Right ventricle myocardium inferior (tissue), 1 donor: Measurements from ENCODE around the gene GLYR1. TPM values are rescaled to one million over a fixed set of nuclear protein-coding genes. Genes with fewer than 3 reads are reported as not detected.
A peak's percentile ranks its signal among the peaks of the same experiment; 100 is the strongest.

Source experiments
- ATAC-seq: fragments of 200-7000 bp; cut with Tn5 transposase; one replicate; pipeline ENCODE4 v1.9.1; 2020; ENCODE audit warnings: mild to moderate bottlenecking, moderate library complexity
- DNase-seq: peaks from one replicate; pipeline ENCODE4 v3.0.0; 2021; ENCODE audit errors: missing footprints
- intact Hi-C: fragments of 100-400 bp; cut with DNase I; formaldehyde crosslinking; loops from one replicate; pipeline ENCODE4 v1.11.0; 2022
- total RNA-seq: library from RNA; stranded (reverse); fragmentation: NEBNext Ultra II Directional; extraction: Animal tissue kit (Norgen Biotek cat#: 25700); gene quantifications from one replicate; pipeline ENCODE4 v1.2.1, GENCODE V29; 2021
- donor health status: DM: no; HTN: yes; CAD: no; lungs with severe emphysema.

The GLYR1 gene
- total RNA-seq, 1 donor from 2014 or later: 88.8 TPM

- intact Hi-C loops: no loop called here
- ATAC-seq: no peak
- DNase-seq: no peak
Measured at GRCh38 chr16:4783951-4784336, 63.1 kb downstream of the GLYR1 start.

- DNase-seq (no peak), ATAC-seq (no peak)
- intact Hi-C loops: no loop called here
Measured at GRCh38 chr16:4783251-4783950, 63.7 kb downstream of the GLYR1 start.

- DNase-seq: no peak
- ATAC-seq: no peak
- intact Hi-C loops: no loop called here
Measured at GRCh38 chr16:4780235-4780634, 66.9 kb downstream of the GLYR1 start.

DNA sequence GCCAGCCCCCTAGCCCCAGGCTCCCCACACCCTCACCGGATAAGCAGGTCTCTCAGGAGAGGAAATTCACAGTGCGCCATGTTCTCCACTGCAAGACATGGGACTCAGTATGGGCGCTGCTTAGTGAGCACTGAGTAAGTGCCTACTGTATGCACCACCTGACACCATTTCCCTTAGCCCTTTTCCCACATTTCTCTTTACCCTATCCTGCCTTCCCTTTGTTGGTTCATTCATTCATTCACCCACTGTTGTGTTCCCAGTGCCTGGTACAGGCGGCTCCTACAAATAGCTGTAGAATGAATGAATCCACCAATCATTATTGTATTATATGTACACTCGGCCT, 69.1 kb downstream of the GLYR1 start:
- DNase-seq (no peak), ATAC-seq (no peak)
- intact Hi-C loops: no loop called here

DNA sequence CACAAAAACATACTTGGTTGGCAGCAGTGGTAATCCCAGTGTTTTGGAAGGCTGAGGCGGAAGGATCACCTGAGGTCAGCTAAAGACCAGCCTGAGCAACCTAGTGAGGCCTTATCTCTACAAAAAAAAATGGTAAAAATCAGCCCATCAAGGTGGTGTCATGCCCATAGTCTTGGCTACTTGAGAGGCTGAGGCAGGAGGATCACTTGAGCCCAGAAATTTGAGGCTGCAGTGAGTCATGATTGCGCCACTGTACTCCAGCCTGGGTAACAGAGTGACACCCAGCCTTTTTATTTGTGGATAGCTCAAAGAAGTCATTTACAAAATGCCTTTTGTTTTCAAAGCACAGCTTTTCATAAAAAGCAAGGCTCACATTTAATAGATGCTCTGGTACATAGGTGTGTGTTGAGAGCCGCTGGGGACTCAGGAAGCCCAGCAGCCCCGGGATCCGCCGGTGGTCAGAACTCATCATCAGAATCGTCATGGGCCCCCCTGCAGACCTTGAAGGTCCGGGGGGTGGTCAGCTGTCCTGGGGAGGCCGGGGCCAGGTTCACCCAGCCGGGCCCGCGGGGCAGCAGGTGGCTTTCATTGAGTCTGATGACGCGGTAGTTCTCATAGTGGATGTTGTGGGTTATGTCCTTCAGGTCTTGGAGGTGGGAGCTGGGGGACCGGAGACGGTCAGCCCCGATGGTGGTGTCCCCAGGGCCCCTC, 69.6 kb downstream of the GLYR1 start:
- intact Hi-C loops: no loop called here
- ATAC-seq (no peak), DNase-seq (no peak)

GRCh38 chr16:4776141-4776705, 70.9 kb downstream of the GLYR1 start:
- intact Hi-C loops: no loop called here
- ATAC-seq (no peak), DNase-seq (no peak)

GRCh38 chr16:4775005-4775404, 72.1 kb downstream of the GLYR1 start:
- ATAC-seq (no peak), DNase-seq (no peak)
- intact Hi-C loops: no loop called here

DNA sequence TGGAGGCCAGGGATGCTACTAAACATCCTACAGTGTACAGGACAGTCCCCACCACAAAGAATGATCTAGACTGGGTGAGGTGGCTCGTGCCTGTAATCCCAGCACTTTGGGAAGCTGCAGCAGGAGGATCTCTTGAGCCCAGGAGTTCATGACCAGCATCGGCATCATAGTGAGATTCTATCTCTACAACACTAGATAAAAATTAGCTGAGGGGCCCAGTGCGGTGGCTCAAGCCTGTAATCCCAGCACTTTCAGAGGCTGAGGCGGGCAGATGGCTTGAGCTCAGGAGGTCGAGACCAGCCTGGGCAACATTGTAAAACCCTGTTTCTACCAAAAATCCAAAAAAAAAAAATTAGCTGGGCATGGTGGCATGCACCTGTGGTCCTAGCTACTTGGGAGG, 74.7 kb downstream of the GLYR1 start:
- DNase-seq (no peak), ATAC-seq (no peak)
- intact Hi-C loops: no loop called here

DNA sequence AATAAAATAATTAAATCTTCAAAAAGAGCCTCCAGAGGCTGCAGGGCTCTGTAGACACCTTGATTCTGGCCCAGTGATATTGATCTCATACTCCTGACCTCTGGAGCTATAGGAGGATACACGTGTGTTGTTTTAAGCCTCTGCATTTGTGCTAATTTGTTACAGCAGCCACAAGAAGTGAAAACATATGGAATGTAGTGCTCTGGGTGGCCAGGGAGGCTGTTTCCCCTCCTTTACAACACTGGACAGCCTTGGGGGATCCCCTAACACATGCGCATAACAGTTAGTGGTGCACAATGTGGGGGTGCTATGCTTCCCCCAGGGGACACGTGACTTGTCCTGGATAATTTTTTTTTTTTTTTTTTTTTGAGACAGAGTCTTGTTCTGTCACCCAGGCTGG, 75.4 kb downstream of the GLYR1 start:
- ATAC-seq (no peak), DNase-seq (no peak)
- intact Hi-C loops: no loop called here

DNA sequence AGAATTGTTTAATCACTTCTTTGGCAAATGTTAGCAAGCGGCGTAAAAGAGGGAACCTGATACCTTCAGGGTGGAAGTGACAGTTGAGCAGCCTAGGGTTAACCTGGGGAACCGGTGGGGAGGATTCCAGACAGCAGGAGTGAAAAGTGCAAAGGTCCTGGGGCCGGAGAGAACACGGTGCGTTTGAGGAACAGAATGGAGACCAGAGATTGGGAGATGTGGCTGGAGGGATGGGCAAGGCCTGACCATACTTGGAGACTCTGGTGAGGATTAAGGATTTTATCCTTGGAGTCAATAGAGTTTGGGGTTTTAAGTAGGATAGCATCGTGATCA, 77.8 kb downstream of the GLYR1 start:
- no peak for DNase-seq
- ATAC-seq: no peak
- intact Hi-C loops: no loop called here

DNA sequence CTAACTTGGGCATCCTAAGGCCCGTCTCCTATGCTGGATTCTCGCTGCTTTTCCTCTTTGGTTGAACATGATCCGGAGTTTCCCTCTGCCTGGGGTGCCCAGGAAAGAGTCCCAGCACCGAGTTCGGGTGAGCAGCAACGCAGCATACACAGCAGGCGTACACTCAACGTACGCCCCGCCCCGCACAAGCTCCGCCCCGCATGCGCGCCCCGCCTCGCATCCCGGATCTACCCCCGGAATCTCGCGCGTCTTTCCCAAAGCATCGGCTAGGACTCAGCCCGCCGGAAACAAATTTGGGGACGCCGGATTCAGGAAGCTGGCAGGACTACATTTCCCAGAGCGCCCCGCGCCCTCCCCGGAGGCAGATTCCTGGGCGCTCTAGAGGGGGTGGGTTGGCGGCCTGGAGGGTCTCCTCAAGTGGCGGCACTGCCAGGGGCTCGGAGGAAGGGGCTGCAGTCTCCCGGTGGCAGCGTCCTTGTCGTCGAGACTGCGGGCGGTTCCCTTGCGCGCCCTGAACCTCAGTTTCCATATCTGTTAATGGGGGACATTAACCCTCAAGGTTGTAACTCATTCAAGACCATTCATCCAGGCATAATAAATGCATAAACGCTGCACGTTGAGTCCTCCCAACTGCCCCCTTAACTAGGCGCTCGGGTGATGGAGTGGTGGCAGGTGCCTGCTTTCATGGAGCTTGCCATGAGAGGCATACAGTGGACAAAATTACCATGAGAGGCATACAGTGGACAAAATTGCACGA, 78.4 kb downstream of the GLYR1 start:
- ATAC-seq: peak; percentile 94
- peak; percentile 98 for DNase-seq
- intact Hi-C loops: no loop called here

DNA sequence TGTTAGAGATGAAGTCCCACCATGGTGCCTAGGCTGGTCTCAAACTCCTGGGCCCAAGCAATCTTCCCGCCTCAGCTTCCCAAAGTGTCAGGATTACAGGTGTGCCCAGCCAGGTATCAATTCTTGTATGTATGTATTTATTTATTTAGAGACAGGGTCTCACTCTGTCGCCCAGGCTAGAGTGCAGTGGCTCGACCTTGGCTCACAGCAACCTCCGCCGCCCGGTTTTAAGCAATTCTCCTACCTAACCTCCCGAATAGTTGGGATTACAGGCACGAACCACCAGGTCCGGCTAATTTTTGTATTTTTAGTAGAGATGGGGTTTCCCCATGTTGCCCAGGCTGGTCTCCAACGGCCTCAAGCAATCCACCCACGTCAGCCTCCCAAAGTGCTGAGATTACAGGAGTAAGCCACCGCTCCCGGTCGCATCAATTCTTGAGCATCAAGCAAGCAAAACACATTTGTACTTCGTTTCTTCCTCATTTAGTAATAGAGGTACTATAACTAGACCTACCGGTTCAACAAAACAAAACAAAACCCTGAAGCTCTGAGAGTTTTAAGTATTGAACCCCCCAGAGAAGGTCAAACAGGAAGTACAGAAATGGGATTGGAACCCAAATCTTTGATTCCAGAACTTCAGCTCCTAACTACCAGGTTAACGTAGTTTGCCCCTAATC, 79.1 kb downstream of the GLYR1 start:
- intact Hi-C loops: no loop called here
- DNase-seq: peak; percentile 18
- no peak for ATAC-seq

- DNase-seq: peak; percentile 99
- ATAC-seq: peak; percentile 95
- intact Hi-C loops: no loop called here
Measured at GRCh38 chr16:4766875-4767628, 80.0 kb downstream of the GLYR1 start, which contains the start of gene ZNF500. ZNF500 (minus strand) TSS chr16:4767162; CDS start chr16:4765978, 1,184 bp downstream.

DNA sequence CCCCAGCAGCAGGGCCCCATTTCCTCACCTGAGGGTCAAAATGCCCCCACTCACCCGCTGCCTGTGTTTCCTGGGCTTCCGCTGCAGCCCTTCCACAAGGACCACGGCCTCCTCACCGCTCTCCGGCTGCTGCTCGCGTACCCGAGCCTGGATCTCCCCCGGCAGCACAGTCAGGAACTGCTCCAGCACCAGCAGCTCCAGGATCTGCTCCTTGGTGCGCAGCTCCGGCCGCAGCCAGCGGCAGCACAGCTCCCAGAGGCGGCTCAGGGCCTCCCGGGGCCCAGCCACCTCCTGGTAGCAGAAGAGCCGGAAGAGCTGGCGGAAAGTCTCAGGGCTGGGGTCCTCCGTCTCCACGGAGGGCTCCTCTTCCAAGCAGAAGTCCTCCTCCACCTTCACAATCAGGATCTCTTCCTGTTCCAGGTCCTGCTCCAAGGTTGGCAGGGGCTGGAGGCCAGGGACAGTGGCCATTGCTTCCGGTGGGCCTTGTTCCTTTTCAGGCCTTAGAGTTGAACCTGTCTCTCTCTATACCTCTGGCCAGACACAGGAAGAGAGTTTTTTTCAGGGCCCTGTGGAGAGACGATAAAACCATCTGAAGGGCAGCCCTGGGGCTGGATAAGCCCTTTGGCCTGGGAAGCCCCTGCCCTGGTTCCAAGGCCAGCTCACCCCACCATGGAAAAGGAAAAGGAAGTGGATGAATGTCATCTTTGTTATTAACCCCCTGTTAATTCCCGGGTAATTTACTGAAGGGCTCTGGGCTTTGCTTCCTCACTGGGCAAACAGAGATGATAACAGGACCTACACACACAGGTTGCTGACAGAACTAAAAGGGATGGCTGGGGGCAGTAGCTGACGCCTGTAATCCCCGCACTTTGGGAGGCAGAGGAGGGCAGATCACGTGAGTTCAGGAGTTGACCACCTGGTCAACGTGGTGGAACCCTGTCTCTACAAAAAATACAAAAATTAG, 81.3 kb downstream of the GLYR1 start:
- intact Hi-C loops: no loop called here
- DNase-seq (peak; percentile 37), ATAC-seq (no peak)

DNA sequence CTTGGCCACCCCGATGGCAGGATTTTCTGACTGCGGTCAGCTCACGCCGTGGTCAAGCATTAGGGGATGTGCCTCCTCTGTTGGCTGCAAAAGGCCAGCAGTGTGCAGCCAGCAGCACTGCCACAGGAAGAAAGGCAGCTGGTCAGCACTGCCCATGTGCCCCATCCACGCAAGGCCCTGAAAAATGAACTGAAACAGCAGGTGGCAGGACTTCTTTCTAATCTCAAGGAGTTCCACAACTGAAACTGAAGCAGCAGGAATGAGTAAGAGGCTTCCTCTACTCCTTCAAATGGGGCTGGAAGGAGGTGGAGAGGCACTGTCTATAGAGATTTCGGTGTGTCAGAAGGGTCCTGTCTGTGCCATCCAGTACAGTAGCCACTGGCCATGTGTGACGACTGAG, 83.3 kb downstream of the GLYR1 start:
- intact Hi-C loops: no loop called here
- no peak for ATAC-seq
- peak; percentile 34 for DNase-seq

DNA sequence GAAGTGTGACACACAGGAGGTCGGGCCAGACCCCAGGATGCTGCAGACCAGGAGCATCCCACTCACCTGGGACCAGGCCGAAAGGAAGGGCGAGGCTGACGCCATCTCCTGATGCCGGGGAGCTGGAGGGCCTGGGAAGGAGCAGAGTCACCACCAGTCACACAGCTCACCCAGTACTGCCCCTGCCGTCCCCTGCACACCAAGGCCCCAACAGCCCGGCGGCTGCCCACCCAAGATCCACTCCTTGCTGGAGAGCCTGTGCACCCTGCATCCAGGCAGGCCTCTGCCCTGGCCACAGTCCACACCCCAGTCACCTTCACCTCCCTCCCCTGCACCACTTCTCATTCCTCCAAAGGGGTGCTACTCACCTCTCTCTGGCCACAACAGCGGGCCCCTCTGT, 84.9 kb downstream of the GLYR1 start:
- no peak for DNase-seq
- intact Hi-C loops: no loop called here
- no peak for ATAC-seq

GRCh38 chr16:4760221-4760910, 86.7 kb downstream of the GLYR1 start:
- intact Hi-C loops: no loop called here
- ATAC-seq (no peak), DNase-seq (no peak)
